ENCODE results near the gene COL4A2.

Gene COL4A2

DNA sequence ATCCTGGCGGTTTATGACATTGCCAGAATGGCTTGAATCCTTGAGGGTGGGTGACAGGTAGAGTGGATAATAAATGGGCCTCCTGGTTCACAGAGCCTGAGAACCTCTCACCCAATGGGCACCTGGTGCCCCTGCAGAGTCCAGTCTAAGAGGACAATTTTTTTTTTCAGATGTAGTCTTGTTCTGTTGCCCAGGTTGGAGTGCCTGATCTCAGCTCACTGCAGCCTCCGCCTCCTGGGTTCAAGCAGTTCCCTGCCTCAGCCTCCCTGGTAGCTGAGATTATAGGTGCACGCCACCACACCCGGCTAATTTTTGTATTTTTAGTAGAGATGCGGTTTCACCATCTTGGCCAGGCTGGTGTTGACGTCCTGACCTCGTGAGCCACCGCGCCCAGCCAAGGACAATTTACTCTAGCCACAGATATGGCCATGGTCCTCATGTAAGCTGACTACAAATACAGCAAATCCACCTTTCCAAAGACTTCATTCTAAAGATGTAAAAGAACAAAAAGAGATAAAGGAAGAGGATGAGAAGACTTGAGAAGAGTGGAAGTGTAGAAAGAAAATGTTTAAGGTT is 33.0 kb downstream of the COL4A2 start:
- peak; percentile 72 for DNase-seq (ENCODE audit: low spot score)
- Histone ChIP-seq H3K4me3 (peak overlapping the region; percentile 45), H3K27ac (peak overlapping the region; percentile 89 to 96)
- TF ChIP-seq CTCF (IDR thresholded peaks at IDR 0.05) = no peak

- Histone ChIP-seq H3K27ac (peak overlapping the region; percentile 89 to 96), H3K4me3 (peak overlapping the region; percentile 45)
- no peak for TF ChIP-seq CTCF (IDR thresholded peaks at IDR 0.05)
- peak; percentile 98 for DNase-seq (ENCODE audit: low spot score)
Observed at GRCh38 chr13:110340812-110341444, 33.8 kb downstream of the COL4A2 start.

DNA sequence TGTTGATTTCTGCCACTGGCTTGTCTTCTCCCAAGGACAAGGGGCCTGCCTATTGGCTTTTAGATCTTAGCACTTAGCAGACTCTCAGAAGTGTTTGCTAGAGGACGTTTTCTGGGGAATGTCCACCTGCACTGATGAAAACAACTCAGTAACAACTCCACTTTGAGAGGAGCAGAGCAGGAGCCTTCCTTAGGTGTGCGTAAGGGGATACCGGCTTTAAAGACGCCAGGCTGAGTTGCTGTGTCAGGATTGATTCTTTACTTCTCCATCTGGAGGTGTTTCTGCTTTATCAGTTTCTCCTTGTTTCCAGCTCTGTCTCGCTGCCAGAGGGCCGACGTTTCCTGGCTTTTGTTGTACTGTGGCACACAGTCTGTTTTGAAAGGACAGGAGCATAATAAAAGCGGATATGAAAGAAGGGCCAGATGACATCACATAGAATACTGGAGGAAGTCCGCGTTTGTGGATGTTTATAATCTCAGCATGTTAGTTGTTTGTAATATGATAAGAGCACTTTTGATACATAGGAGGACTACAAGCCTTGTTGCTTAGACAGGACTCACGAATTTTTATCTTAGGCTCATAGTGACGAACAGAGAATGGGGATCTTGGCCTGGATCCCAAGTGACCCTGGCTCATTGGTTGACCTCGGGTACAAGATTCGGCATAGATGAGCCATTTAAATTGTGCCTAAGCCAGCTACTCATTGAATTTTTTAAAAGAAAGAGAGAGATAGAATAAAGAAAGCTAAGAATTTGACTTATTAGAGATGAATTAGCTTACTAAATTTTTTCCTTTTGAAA is 34.6 kb downstream of the COL4A2 start:
- Histone ChIP-seq H3K27ac (peak overlapping the region; percentile 89 to 96), H3K4me3 (peak overlapping the region; percentile 45)
- TF ChIP-seq CTCF (IDR thresholded peaks at IDR 0.05) = no peak
- peak; percentile 74 for DNase-seq (ENCODE audit: low spot score)

GRCh38 chr13:110342474-110342873 is 35.4 kb downstream of the COL4A2 start:
- peak overlapping the region; percentile 89 to 96 for H3K27ac ChIP-seq
- peak; percentile 74 for DNase-seq (ENCODE audit: low spot score)
- no peak for TF ChIP-seq CTCF (IDR thresholded peaks at IDR 0.05)
- no peak overlapping the region for H3K4me3 ChIP-seq

DNA sequence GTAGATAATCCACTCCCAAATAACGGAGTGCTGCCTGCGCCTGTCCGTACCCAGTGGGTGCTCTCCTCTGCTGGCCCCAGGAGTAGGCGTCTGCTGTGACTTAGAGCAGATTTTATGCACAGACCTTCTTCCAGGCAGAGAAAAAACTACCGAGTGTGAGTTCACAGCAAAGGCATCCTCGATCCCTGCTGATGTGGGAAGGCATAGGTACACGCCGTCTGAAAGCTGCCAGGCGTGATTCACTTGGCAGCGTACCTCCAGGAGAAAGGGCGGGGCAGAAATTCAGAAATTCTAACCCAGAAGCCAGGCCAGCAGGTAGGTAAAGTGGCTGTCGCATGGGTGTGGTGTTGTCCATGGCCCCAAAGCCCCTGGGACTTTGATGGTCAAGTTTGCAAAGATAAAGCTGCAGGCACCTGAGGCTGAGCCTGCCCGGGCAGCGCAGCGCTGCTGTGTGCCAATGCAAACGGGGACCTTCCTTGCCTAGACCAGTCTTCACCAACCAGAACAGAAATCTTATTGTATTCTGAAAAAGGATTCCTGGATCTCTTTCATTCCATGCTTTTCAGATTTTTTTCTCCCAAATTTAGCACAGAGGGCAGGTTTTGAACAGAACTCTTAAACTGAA is 36.3 kb downstream of the COL4A2 start:
- DNase-seq (ENCODE audit: low spot score) = peak; percentile 71
- Histone ChIP-seq H3K27ac (peak overlapping the region; percentile 89 to 96), H3K4me3 (no peak overlapping the region)
- TF ChIP-seq CTCF (IDR thresholded peaks at IDR 0.05) = no peak

DNA sequence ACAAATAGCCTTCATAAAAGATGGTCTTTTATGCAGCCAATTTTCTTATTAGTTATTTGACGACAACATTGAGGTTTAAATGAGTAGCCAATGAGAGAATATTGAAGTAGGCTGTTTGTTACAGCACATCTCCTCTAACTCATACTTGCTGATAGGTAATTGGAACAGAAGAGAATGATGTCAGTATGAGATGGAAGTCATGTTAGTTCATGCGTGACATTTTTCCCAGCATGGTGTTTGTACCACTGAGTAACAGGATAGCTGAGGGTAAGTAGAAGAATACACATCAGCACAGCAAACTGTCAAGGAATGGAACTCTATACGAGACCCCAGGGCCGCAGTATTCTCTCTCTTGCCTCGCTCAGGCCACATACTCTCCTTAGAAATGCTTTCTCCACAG is 37.2 kb downstream of the COL4A2 start:
- H3K27ac ChIP-seq = peak overlapping the region; percentile 89 to 96
- H3K4me3 ChIP-seq = no peak overlapping the region
- DNase-seq (ENCODE audit: low spot score) = peak; percentile 26
- no peak for TF ChIP-seq CTCF (IDR thresholded peaks at IDR 0.05)

All from coronary artery (tissue), 2 donors.